CD4-positive, CD25-positive, alpha-beta regulatory T cell (primary cell): Measurements from ENCODE around the gene LCN6. TPM values are rescaled to one million over a fixed set of nuclear protein-coding genes. Genes with fewer than 3 reads are reported as not detected.
"Not testable (repeated sequence)": the region's sequence is repeated elsewhere in the genome, so short reads cannot be mapped to it uniquely, and the experiment has no call there.

Source experiments
- ATAC-seq, 2 donors: fragments of 150-1000 bp; cut with Tn5 transposase; one replicate each; pipeline ENCODE4 v1.10.0; 2021; ENCODE audit warnings: low read depth in 2 of 2, moderate number of reproducible peaks in 2 of 2, moderate library complexity in 1 of 2
- DNase-seq, 3 donors: peaks; one replicate each; pipeline versions ENCODE4 v3.0.0 to v3.0.0-alpha.2; 2012 to 2022; ENCODE audit warnings: mixed read lengths in 1 of 3
- H3K27ac ChIP-seq: one replicate; pipeline ENCODE4 v1.7.0; 2013; ENCODE audit warnings: mild to moderate bottlenecking, low read length; ENCODE audit not compliant: insufficient read depth, poor library complexity, severe bottlenecking
- H3K27me3 ChIP-seq: one replicate; pipeline ENCODE4 v1.7.0; 2013; ENCODE audit warnings: low read length; ENCODE audit not compliant: control insufficient read depth, insufficient read depth
- H3K36me3 ChIP-seq: one replicate; pipeline ENCODE4 v1.7.0; 2013; ENCODE audit warnings: mild to moderate bottlenecking, low read length, moderate library complexity; ENCODE audit not compliant: control insufficient read depth, insufficient read depth
- H3K4me1 ChIP-seq: 2 replicates; pipeline ENCODE4 v1.7.0; 2013; ENCODE audit warnings: mild to moderate bottlenecking, low read length; ENCODE audit not compliant: insufficient read depth, control insufficient read depth, poor library complexity, severe bottlenecking
- H3K4me3 ChIP-seq: one replicate; pipeline ENCODE4 v1.7.0; 2013; ENCODE audit warnings: low read depth, mild to moderate bottlenecking, low read length, moderate library complexity
- H3K9me3 ChIP-seq, 2 experiments: 1 replicate in 1 of 2; 2 replicates in 1 of 2; pipeline ENCODE4 v1.7.0; 2013; ENCODE audit warnings: low read length in 2 of 2, mild to moderate bottlenecking in 1 of 2, moderate library complexity in 1 of 2; ENCODE audit not compliant: control insufficient read depth in 2 of 2
- H3K27ac Mint-ChIP-seq, 3 donors: one replicate each; pipeline ENCODE4 v1.8.0; 2020 to 2022; ENCODE audit warnings: mild to moderate bottlenecking in 3 of 3, mixed read lengths in 3 of 3, moderate library complexity in 2 of 3
- H3K27me3 Mint-ChIP-seq: one replicate; pipeline ENCODE4 v1.8.0; 2022; ENCODE audit warnings: mild to moderate bottlenecking, mixed read lengths
- H3K36me3 Mint-ChIP-seq: one replicate; pipeline ENCODE4 v1.8.0; 2020; ENCODE audit warnings: mixed read lengths
- H3K4me1 Mint-ChIP-seq, 4 donors: one replicate each; pipeline ENCODE4 v1.8.0; 2020 to 2022; ENCODE audit warnings: mixed read lengths in 4 of 4, mild to moderate bottlenecking in 1 of 4
- H3K4me3 Mint-ChIP-seq, 4 donors: one replicate each; pipeline ENCODE4 v1.8.0; 2020 to 2022; ENCODE audit warnings: mild to moderate bottlenecking in 4 of 4, mixed read lengths in 4 of 4, moderate library complexity in 3 of 4
- H3K9me3 Mint-ChIP-seq, 7 donors: one replicate each; pipeline ENCODE4 v1.8.0; 2020 to 2022; ENCODE audit warnings: mixed read lengths in 7 of 7, mild to moderate bottlenecking in 3 of 7, moderate library complexity in 2 of 7
- polyA plus RNA-seq, 4 donors: library from polyadenylated mRNA; unstranded; fragments of 300-500 nt; fragmentation: Illumina TruSeq; gene quantifications; one replicate each; pipeline ENCODE4 v1.2.3, GENCODE V29; 2021
- total RNA-seq: library from RNA; stranded (reverse); gene quantifications from one replicate; pipeline ENCODE4 v1.2.3, GENCODE V29; 2022

The LCN6 gene
- total and polyA plus RNA-seq, 5 donors from 2014 or later = not detected

DNA sequence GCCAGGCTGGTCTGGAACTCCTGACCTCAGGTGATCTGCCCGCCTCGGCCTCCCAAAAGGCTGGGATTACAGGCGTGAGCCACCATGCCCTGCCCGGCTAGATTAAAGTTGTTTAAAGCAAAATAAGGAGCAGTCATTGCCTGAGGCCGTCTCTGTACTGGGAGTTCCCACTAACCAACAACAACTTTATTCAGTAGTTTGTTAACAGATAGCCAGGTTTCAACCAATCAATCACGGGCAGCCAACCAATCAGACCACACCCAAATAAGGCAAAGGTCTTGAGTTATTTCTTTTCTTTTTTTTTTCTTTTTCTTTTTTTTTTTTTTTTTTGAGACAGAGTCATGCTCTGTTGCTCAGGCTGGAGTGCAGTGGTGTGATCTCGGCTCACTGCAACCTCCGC lies 43.6 kb downstream of the LCN6 start:
- H3K4me3 Mint-ChIP-seq, ATAC-seq, H3K27ac Mint-ChIP-seq, H3K27ac ChIP-seq, H3K36me3 ChIP-seq, H3K9me3 ChIP-seq, H3K4me3 ChIP-seq, H3K9me3 Mint-ChIP-seq, H3K36me3 Mint-ChIP-seq, H3K27me3 ChIP-seq, DNase-seq: not testable (repeated sequence)
- Mint-ChIP-seq H3K4me1 (peaks cover 0 to 15% (median 8%) of the 10 kb centered on the region in 4 donors), H3K27me3 (peaks cover 21% of the 10 kb centered on the region)
- peaks cover 15% of the 10 kb centered on the region for H3K4me1 ChIP-seq

- H3K4me3 ChIP-seq = no peak overlapping the region
- Mint-ChIP-seq H3K27ac (no peak overlapping the region), H3K27me3 (peaks cover 16% of the 10 kb centered on the region), H3K4me3 (no peak overlapping the region), H3K4me1 (peaks cover 0 to 17% (median 8%) of the 10 kb centered on the region in 4 donors), H3K36me3 (no peaks in the 10 kb centered on the region), H3K9me3 (peaks cover 0 to 2% (median 0%) of the 10 kb centered on the region in 7 donors)
- DNase-seq (no peak), ATAC-seq (no peak)
- no peaks in the 10 kb centered on the region for H3K36me3 ChIP-seq
- H3K27me3 ChIP-seq = no peaks in the 10 kb centered on the region
- no peaks in the 10 kb centered on the region for H3K9me3 ChIP-seq
- H3K27ac ChIP-seq = no peak overlapping the region
- H3K4me1 ChIP-seq = peaks cover 15% of the 10 kb centered on the region
These were observed 45.0 kb downstream of the LCN6 start for GRCh38 chr9:136703276-136703860.

DNA sequence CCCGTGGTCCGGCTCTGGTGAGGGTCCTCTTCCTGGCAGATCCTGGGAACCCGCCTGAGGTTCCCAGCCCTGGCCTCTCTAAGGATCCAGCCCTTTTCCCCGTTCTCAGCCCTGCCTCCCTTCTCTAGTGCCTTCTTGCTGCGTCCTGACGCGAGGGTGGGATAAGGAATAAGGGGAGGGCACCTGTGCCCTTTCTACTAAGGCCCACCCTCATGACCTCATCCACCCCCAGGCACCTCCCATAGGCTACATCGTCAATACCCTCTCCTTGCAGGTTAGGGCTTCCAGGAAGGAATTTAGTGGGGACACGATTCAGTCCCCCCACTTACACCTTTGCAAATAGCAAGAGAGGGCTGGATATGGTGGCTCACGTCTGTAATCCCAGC lies 46.7 kb downstream of the LCN6 start:
- H3K4me3 Mint-ChIP-seq = peak overlapping the region in 3 of 4 donors; percentile 76 to 79 (median 79)
- Histone ChIP-seq H3K36me3 (no peaks in the 10 kb centered on the region), H3K27me3 (no peaks in the 10 kb centered on the region), H3K27ac (no peak overlapping the region), H3K4me1 (peaks cover 15% of the 10 kb centered on the region), H3K9me3 (no peaks in the 10 kb centered on the region), H3K4me3 (no peak overlapping the region)
- peaks cover 16% of the 10 kb centered on the region for H3K27me3 Mint-ChIP-seq
- H3K9me3 Mint-ChIP-seq = peaks cover 0 to 2% (median 0%) of the 10 kb centered on the region in 7 donors
- ATAC-seq (no peak), DNase-seq (no peak)
- peaks cover 0 to 19% (median 9%) of the 10 kb centered on the region in 4 donors for H3K4me1 Mint-ChIP-seq
- H3K27ac Mint-ChIP-seq = peak overlapping the region in 2 of 3 donors; percentile 71 to 82
- H3K36me3 Mint-ChIP-seq = no peaks in the 10 kb centered on the region

DNA sequence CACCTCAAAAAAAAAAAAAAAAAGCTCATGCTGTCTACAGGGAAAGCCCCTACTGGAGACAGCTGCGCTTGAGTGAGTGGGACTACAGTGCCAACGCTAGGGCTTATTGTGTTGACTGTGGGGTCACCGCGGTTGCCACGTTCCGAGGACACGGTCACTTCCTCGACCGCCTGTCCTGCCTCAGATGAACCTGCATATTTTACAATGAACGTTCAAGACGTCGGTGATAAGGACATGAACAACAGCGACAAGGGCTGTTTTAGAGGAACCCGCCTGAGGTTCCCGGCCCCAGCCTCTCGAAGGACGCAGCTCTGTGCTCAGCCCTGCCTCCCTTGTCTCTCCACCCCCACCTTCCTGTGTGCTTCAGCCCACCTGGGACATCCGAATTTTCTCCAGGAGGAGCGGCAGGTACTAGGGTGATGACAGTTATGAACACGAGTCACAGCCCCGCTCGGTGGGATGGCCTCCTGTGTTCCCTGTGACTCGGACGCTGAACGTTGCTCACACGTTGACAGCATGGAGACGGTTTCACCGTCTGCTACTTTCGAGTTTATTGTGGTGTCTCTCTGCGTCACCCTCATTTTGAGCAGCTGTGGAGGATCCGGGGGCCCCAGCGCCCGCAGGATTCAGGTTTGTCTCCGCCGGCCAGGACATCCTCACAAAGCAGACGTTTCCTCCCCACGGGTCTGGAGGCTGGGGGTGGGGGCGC lies 47.2 kb downstream of the LCN6 start:
- peak in 2 of 3 donors; percentile 48 to 58 for DNase-seq
- no peaks in the 10 kb centered on the region for H3K36me3 ChIP-seq
- H3K4me3 Mint-ChIP-seq = peak overlapping the region in 3 of 4 donors; percentile 76 to 79 (median 79)
- H3K27ac Mint-ChIP-seq = peak overlapping the region; percentile 71 to 94 (median 82)
- H3K9me3 Mint-ChIP-seq = peaks cover 0 to 2% (median 0%) of the 10 kb centered on the region in 7 donors
- no peaks in the 10 kb centered on the region for H3K27me3 ChIP-seq
- peak; percentile 76 to 77 for ATAC-seq
- no peaks in the 10 kb centered on the region for H3K36me3 Mint-ChIP-seq
- peaks cover 0 to 19% (median 9%) of the 10 kb centered on the region in 4 donors for H3K4me1 Mint-ChIP-seq
- H3K9me3 ChIP-seq = no peaks in the 10 kb centered on the region
- no peak overlapping the region for H3K27ac ChIP-seq
- H3K4me1 ChIP-seq = peaks cover 15% of the 10 kb centered on the region
- peak overlapping the region; percentile 47 for H3K4me3 ChIP-seq
- peaks cover 14% of the 10 kb centered on the region for H3K27me3 Mint-ChIP-seq

DNA sequence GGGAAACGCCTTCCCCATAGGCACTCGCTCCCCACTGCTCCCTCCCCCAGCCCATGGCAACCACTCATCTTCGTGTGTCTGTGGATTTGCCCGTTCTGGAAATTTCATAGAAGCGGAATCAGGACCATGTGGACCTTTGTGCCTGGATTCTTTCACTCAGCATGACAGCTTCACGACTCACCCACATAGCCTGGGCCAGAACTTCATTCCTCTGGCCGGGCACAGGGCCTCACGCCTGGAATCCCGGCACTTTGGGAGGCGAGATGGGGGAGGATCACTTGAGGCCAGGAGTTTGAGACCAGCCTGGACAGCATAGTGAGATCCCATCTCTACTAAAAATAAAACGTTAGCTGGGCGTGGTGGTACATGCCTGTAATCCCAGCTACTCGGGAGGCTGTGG lies 48.0 kb downstream of the LCN6 start:
- H3K4me1 Mint-ChIP-seq = peaks cover 0 to 19% (median 7%) of the 10 kb centered on the region in 4 donors
- Histone ChIP-seq H3K27me3 (no peaks in the 10 kb centered on the region), H3K36me3 (no peaks in the 10 kb centered on the region), H3K4me1 (peaks cover 15% of the 10 kb centered on the region), H3K4me3 (no peak overlapping the region), H3K27ac (no peak overlapping the region), H3K9me3 (no peaks in the 10 kb centered on the region)
- H3K27ac Mint-ChIP-seq = no peak overlapping the region
- no peaks in the 10 kb centered on the region for H3K36me3 Mint-ChIP-seq
- H3K27me3 Mint-ChIP-seq = peaks cover 7% of the 10 kb centered on the region
- no peak for DNase-seq
- peak overlapping the region in 2 of 4 donors; percentile 40 to 76 for H3K4me3 Mint-ChIP-seq
- peaks cover 0 to 2% (median 0%) of the 10 kb centered on the region in 7 donors for H3K9me3 Mint-ChIP-seq
- no peak for ATAC-seq

- H3K9me3 Mint-ChIP-seq = peaks cover 0 to 2% (median 0%) of the 10 kb centered on the region in 7 donors
- no peaks in the 10 kb centered on the region for H3K36me3 ChIP-seq
- H3K27me3 ChIP-seq = no peaks in the 10 kb centered on the region
- no peak overlapping the region for H3K27ac Mint-ChIP-seq
- H3K4me1 Mint-ChIP-seq = peaks cover 0 to 19% (median 7%) of the 10 kb centered on the region in 4 donors
- no peaks in the 10 kb centered on the region for H3K9me3 ChIP-seq
- H3K4me3 Mint-ChIP-seq = no peak overlapping the region
- H3K4me1 ChIP-seq = peaks cover 15% of the 10 kb centered on the region
- ATAC-seq = no peak
- no peak for DNase-seq
- H3K36me3 Mint-ChIP-seq = no peaks in the 10 kb centered on the region
- no peak overlapping the region for H3K4me3 ChIP-seq
- no peak overlapping the region for H3K27ac ChIP-seq
- peaks cover 12% of the 10 kb centered on the region for H3K27me3 Mint-ChIP-seq
These were observed 49.6 kb downstream of the LCN6 start for GRCh38 chr9:136698635-136699246.

DNA sequence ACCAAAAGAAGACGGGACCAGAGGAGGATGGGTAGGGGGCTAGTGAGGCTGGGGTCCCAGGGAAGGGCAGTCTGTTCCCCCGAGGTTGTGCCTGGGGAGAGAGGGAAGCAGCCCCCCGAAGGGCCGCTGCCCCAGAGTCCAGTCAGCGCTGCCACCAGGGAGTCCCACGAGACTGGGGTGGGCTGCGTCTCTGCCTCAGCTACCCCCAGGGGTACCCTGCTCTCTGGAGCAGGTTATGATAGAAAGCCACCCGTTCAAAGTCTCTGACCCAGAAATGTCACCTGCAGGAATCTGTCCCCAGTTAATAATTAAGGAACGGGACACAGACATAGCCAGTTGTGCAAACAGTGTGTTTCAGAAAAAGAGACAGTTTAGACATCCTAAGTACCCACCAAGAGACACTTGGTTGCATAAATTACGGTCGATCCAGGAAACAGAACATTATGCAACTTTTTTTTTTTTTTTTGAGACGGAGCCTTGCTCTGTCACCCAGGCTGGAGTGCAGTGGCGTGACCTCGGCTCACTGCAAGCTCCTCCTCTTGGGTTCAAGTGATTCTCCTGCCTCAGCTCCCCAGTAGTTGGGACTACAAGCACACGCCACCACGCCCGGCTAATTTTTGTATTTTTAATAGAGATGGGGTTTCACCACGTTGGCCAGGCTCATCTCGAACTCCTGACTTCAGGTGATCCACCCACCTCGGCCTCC lies 50.4 kb downstream of the LCN6 start:
- Histone ChIP-seq H3K4me3 (no peak overlapping the region), H3K27me3 (no peaks in the 10 kb centered on the region), H3K9me3 (no peaks in the 10 kb centered on the region), H3K36me3 (no peaks in the 10 kb centered on the region), H3K27ac (no peak overlapping the region), H3K4me1 (peaks cover 15% of the 10 kb centered on the region)
- ATAC-seq = no peak
- DNase-seq = no peak
- Mint-ChIP-seq H3K4me3 (peak overlapping the region in 1 of 4 donors; percentile 52), H3K27ac (no peak overlapping the region), H3K27me3 (peaks cover 12% of the 10 kb centered on the region), H3K9me3 (peaks cover 0 to 2% (median 0%) of the 10 kb centered on the region in 7 donors), H3K4me1 (peaks cover 0 to 19% (median 7%) of the 10 kb centered on the region in 4 donors), H3K36me3 (no peaks in the 10 kb centered on the region)
